ENCODE data around the gene PYGM.

- TF ChIP-seq REST (IDR thresholded peaks at IDR 0.05; ENCODE audit: insufficient replicate concordance, low read depth), result no peak
- TF ChIP-seq CTCF (IDR thresholded peaks at IDR 0.05; ENCODE audit: insufficient read depth, low read length), result no peak
- TF ChIP-seq POLR2AphosphoS5 (IDR thresholded peaks at IDR 0.05; ENCODE audit: low read depth), result peak; percentile 62; the same call in 1 of the 2 replicates
- TF ChIP-seq GABPA (IDR thresholded peaks at IDR 0.05; ENCODE audit: low read depth), result no peak
Measured at GRCh38 chr11:64762674-64763525, 3.1 kb upstream of the PYGM start.

Measured in HL-60 (cell line).